PC-3 (cell line): ENCODE data around the gene CYLD.

Source experiments
- EZH2 ChIP-seq: fragments of 300-600 bp; sonication (generic); IDR thresholded peaks from one replicate; pipeline ENCODE4 v1.6.1; 2017; ENCODE audit warnings: antibody characterized with exemption, mild to moderate bottlenecking, low read length; ENCODE audit not compliant: unreplicated experiment
- EZH2phosphoT487 ChIP-seq: fragments of 300-600 bp; sonication (generic); IDR thresholded peaks from 2 replicates; pipeline ENCODE4 v1.6.1; 2018; ENCODE audit warnings: mild to moderate bottlenecking, antibody characterized with exemption, low read length, borderline replicate concordance
- TF ChIP-seq, protein P1 (sequence below): fragments of 300-600 bp; sonication (generic); conservative IDR thresholded peaks from 2 replicates; pipeline ENCODE4 v1.5.1; 2017; ENCODE audit warnings: antibody characterized with exemption, low read depth, mild to moderate bottlenecking, low read length

DNA sequence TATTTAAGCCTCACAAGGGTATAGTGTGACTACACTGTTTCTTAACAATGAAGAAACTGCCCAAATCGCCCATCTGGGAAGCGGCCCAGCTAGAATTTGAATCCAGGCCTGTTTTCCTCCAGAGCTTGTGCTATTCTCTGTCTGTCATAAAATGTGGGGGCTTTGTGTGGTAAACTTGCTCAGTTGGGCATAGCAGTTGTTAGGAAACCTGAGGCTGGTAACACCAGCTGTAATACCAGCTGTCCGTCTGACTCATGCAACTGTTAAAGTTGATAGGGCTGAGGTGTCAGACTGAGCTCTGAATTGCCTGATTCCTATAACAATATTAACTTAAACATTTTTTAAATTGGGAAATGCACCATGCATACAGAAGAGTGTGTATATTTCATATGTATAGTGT, 39.2 kb upstream of the CYLD start:
- TF ChIP-seq EZH2, result no peak
- TF ChIP-seq, protein P1, sequence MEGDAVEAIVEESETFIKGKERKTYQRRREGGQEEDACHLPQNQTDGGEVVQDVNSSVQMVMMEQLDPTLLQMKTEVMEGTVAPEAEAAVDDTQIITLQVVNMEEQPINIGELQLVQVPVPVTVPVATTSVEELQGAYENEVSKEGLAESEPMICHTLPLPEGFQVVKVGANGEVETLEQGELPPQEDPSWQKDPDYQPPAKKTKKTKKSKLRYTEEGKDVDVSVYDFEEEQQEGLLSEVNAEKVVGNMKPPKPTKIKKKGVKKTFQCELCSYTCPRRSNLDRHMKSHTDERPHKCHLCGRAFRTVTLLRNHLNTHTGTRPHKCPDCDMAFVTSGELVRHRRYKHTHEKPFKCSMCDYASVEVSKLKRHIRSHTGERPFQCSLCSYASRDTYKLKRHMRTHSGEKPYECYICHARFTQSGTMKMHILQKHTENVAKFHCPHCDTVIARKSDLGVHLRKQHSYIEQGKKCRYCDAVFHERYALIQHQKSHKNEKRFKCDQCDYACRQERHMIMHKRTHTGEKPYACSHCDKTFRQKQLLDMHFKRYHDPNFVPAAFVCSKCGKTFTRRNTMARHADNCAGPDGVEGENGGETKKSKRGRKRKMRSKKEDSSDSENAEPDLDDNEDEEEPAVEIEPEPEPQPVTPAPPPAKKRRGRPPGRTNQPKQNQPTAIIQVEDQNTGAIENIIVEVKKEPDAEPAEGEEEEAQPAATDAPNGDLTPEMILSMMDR, result no peak
- TF ChIP-seq EZH2phosphoT487, result no peak
